IMR-90 (cell line): ENCODE data around the gene PYGB. TPM values are rescaled to one million over a fixed set of nuclear protein-coding genes. Genes with fewer than 3 reads are reported as not detected.

Experiments
- ATAC-seq: fragments of 200-7000 bp; cut with Tn5 transposase; 2 replicates; pipeline ENCODE4 v1.9.1; 2020; ENCODE audit warnings: low read depth, mild to moderate bottlenecking, moderate library complexity
- BruUV-seq: library from RNA; stranded (reverse); fragments of 400-500 nt; replicated peaks from 2 replicates; lab custom pipeline; 2021; lab: Mats Ljungman, UMichigan
- CTCF ChIA-PET: fragments of 300-600 bp; formaldehyde crosslinking; extraction: SDS; loops from one replicate; lab custom pipeline; 2021; ENCODE audit warnings: antibody characterized with exemption; lab: Yijun Ruan, JAX
- POLR2A ChIA-PET: fragments of 300-600 bp; sonication (Branson Sonifier 250); formaldehyde crosslinking; loops from one replicate; lab custom pipeline; 2022; ENCODE audit warnings: antibody characterized with exemption; ENCODE audit not compliant: unreplicated experiment; lab: Charles Lee
- DNase-seq: peaks from one replicate; pipeline ENCODE4 v3.0.0; 2013
- H2AFZ ChIP-seq: replicated peaks from 2 replicates; pipeline ENCODE3; 2013; ENCODE audit warnings: low read length, mild to moderate bottlenecking; ENCODE audit not compliant: poor library complexity
- H2AK5ac ChIP-seq: 2 replicates; pipeline ENCODE4 v1.6.1; 2013; ENCODE audit warnings: low read depth, low read length, inconsistent platforms
- H2AK9ac ChIP-seq: replicated peaks from 2 replicates; pipeline ENCODE3; 2013; ENCODE audit warnings: mild to moderate bottlenecking, low read depth, low read length, moderate library complexity; ENCODE audit not compliant: poor library complexity
- H2BK120ac ChIP-seq: 2 replicates; pipeline ENCODE4 v1.6.1; 2013; ENCODE audit warnings: low read depth, low read length, inconsistent platforms
- H2BK15ac ChIP-seq: 3 replicates; pipeline ENCODE4 v1.6.1; 2013; ENCODE audit warnings: low read depth, low read length, inconsistent platforms
- H2BK20ac ChIP-seq: 2 replicates; pipeline ENCODE4 v1.6.1; 2013; ENCODE audit warnings: low read depth, mild to moderate bottlenecking, inconsistent platforms, low read length, moderate library complexity
- H2BK5ac ChIP-seq: 2 replicates; pipeline ENCODE4 v1.6.1; 2013; ENCODE audit warnings: mild to moderate bottlenecking, low read depth, low read length, inconsistent platforms; ENCODE audit not compliant: poor library complexity, severe bottlenecking
- H3K14ac ChIP-seq: replicated peaks from 2 replicates; pipeline ENCODE4 v1.6.1; 2013; ENCODE audit warnings: low read depth, low read length, inconsistent platforms
- H3K18ac ChIP-seq: 2 replicates; pipeline ENCODE4 v1.6.1; 2013; ENCODE audit warnings: low read depth, low read length, control low read depth
- H3K23ac ChIP-seq: 2 replicates; pipeline ENCODE4 v1.6.1; 2013; ENCODE audit warnings: low read depth, low read length, inconsistent platforms
- H3K27ac ChIP-seq: 2 replicates; pipeline ENCODE4 v1.5.1; 2013; ENCODE audit warnings: mild to moderate bottlenecking, control low read depth, low read length; ENCODE audit not compliant: insufficient read depth
- H3K27me3 ChIP-seq: 2 replicates; pipeline ENCODE4 v1.6.1; 2013; ENCODE audit warnings: low read length; ENCODE audit not compliant: control insufficient read depth, insufficient read depth
- H3K36me3 ChIP-seq: 2 replicates; pipeline ENCODE4 v1.6.1; 2013; ENCODE audit warnings: low read length, mixed read lengths; ENCODE audit not compliant: control insufficient read depth, insufficient read depth
- H3K4ac ChIP-seq: 2 replicates; pipeline ENCODE4 v1.6.1; 2013; ENCODE audit warnings: low read depth, low read length, inconsistent platforms
- H3K4me1 ChIP-seq: 2 replicates; pipeline ENCODE4 v1.6.1; 2013; ENCODE audit warnings: low read length, mixed read lengths; ENCODE audit not compliant: control insufficient read depth, insufficient read depth
- H3K4me2 ChIP-seq: 2 replicates; pipeline ENCODE4 v1.6.1; 2013; ENCODE audit warnings: low read depth, mild to moderate bottlenecking, control low read depth, low read length, moderate library complexity
- H3K4me3 ChIP-seq: 2 replicates; pipeline ENCODE4 v1.5.1; 2013; ENCODE audit warnings: low read depth, mild to moderate bottlenecking, control low read depth, low read length, moderate library complexity; ENCODE audit not compliant: insufficient read depth
- H3K56ac ChIP-seq: 2 replicates; pipeline ENCODE4 v1.6.1; 2013; ENCODE audit warnings: low read length, inconsistent platforms; ENCODE audit not compliant: insufficient read depth; ENCODE audit errors: extremely low read depth
- H3K79me1 ChIP-seq, 2 experiments: 2 replicates each; pipeline ENCODE4 v1.6.1; 2013; ENCODE audit warnings: low read length in 2 of 2, inconsistent platforms in 1 of 2, low read depth in 1 of 2
- H3K9ac ChIP-seq: 2 replicates; pipeline ENCODE4 v1.6.1; 2013; ENCODE audit warnings: low read depth, low read length, control low read depth
- H3K9me1 ChIP-seq: 2 replicates; pipeline ENCODE4 v1.6.1; 2013; ENCODE audit warnings: low read length, inconsistent platforms; ENCODE audit not compliant: insufficient read depth
- H3K9me3 ChIP-seq: 2 replicates; pipeline ENCODE4 v1.6.1; 2013; ENCODE audit warnings: low read length; ENCODE audit not compliant: control insufficient read depth, insufficient read depth
- H4K20me1 ChIP-seq: 2 replicates; pipeline ENCODE4 v1.6.1; 2013; ENCODE audit warnings: low read length, inconsistent platforms; ENCODE audit not compliant: insufficient read depth
- H4K5ac ChIP-seq: 2 replicates; pipeline ENCODE4 v1.6.1; 2013; ENCODE audit warnings: mild to moderate bottlenecking, low read depth, low read length, control low read depth
- H4K8ac ChIP-seq, 2 experiments: 2 replicates each; pipeline ENCODE4 v1.6.1; 2013; ENCODE audit warnings: low read depth in 2 of 2, low read length in 2 of 2, control low read depth in 1 of 2, inconsistent platforms in 1 of 2
- H4K91ac ChIP-seq: 2 replicates; pipeline ENCODE4 v1.6.1; 2013; ENCODE audit warnings: low read depth, low read length, inconsistent platforms; ENCODE audit not compliant: insufficient read depth
- CHD1 ChIP-seq: IDR thresholded peaks from 2 replicates; pipeline ENCODE4 v1.6.1; 2012; ENCODE audit warnings: low read depth, low read length, improper control_type of control experiment
- MAFK ChIP-seq: IDR thresholded peaks from 2 replicates; pipeline ENCODE4 v1.6.1; 2012; ENCODE audit warnings: low read depth, low read length, improper control_type of control experiment
- MXI1 ChIP-seq: IDR thresholded peaks from 2 replicates; pipeline ENCODE4 v1.6.1; 2012; ENCODE audit warnings: low read depth, mild to moderate bottlenecking, low read length, moderate library complexity, borderline replicate concordance
- POLR2A ChIP-seq: IDR thresholded peaks from 2 replicates; pipeline ENCODE4 v1.6.1; 2012; ENCODE audit warnings: mild to moderate bottlenecking, low read depth, low read length
- RFX5 ChIP-seq: IDR thresholded peaks from 2 replicates; pipeline ENCODE4 v1.8.0; 2012; ENCODE audit warnings: low read depth, mild to moderate bottlenecking, low read length, moderate library complexity
- USF2 ChIP-seq: fragments of 150-350 bp; IDR thresholded peaks from 2 replicates; pipeline ENCODE4 v1.6.1; 2017; ENCODE audit warnings: mild to moderate bottlenecking, antibody characterized with exemption, low read length, low read depth
- WGBS, 2 experiments: methylation state at CpG; one replicate each; pipeline versions ENCODE4 v1.1.5 to v1.1.7; 2013; ENCODE audit warnings: missing lambda C conversion rate in 2 of 2; ENCODE audit not compliant: insufficient read length in 1 of 2; ENCODE audit errors: extremely low coverage in 2 of 2; 5-methylcytosine and 5-hydroxymethylcytosine counted together
- dilution Hi-C: fragments of 300-500 bp; cut with HindIII; formaldehyde crosslinking; loops from one replicate; pipeline ENCODE4 v1.14.3; 2018; ENCODE audit warnings: low sequenced_read_pairs; ENCODE audit not compliant: unreplicated experiment
- in situ Hi-C: fragments of 300-500 bp; cut with MboI; formaldehyde crosslinking; loops from 3 replicates; pipeline ENCODE4 v1.14.3; 2019; ENCODE audit warnings: low sequenced_read_pairs, inconsistent platforms, mixed read lengths
- intact Hi-C: fragments of 100-400 bp; cut with micrococcal nuclease; formaldehyde crosslinking; loops from 2 replicates; pipeline ENCODE4 v1.10.0; 2022
- polyA plus RNA-seq, 3 experiments: library from polyadenylated mRNA; depleted of rRNA; stranded (reverse); fragments of >200 nt; gene quantifications; 2 replicates each; pipeline ENCODE4 v1.2.3, GENCODE V29; 2012; ENCODE audit warnings: low replicate concordance in 1 of 3
- total RNA-seq: library from RNA; depleted of rRNA; stranded (reverse); fragments of >200 nt; gene quantifications from 2 replicates; pipeline ENCODE4 v1.2.3, GENCODE V29; 2012

PYGB gene
- total and polyA plus RNA-seq, 2 of the 4 experiments (the other 2 are of a cell fraction) = 72.4 to 83.1 TPM

- TF ChIP-seq POLR2A = no peak
These were observed 43.7 kb downstream of the PYGB start (continued) for GRCh38 chr20:25291432-25292133.

GRCh38 chr20:25292176-25292891 lies 44.4 kb downstream of the PYGB start:
- POLR2A ChIA-PET = no interaction called here
- no peak for ATAC-seq

More at GRCh38 chr20:25292176-25292891, 44.4 kb downstream of the PYGB start:
- H3K9me1 ChIP-seq = no peaks in the 10 kb centered on the region; the same call in 1 of the 2 replicates
- H2BK20ac ChIP-seq = no peak overlapping the region
- H4K8ac ChIP-seq = no peak overlapping the region
- dilution Hi-C loops (no loop called here), intact Hi-C loops (no loop called here), in situ Hi-C loops (loop anchor here (10.0 kb wide), 1 partner anchor 98 kb away; the partner anchor contains the start of gene ENTPD6)
- H2BK120ac ChIP-seq = no peak overlapping the region
- H3K36me3 ChIP-seq = peaks cover 53% of the 10 kb centered on the region
- 0 out of 2 replicates have a peak, but pooled peaks cover 7% of the 10 kb centered on the region for H4K20me1 ChIP-seq
- H3K9me3 ChIP-seq = no peaks in the 10 kb centered on the region
- WGBS, 2 experiments = 92% methylated on average over 15 of the region's 35 CpGs; no CpG with 5 or more reads in 1 of the 2 experiments
- H3K27ac ChIP-seq = no peak overlapping the region
- TF ChIP-seq USF2 = no peak
- no peak for TF ChIP-seq MAFK
- no peak for TF ChIP-seq MXI1
- TF ChIP-seq CHD1 = no peak
- no peak for TF ChIP-seq RFX5
- no peak overlapping the region for H3K18ac ChIP-seq
- no peak overlapping the region for H2BK15ac ChIP-seq
- H3K4me1 ChIP-seq = peaks cover 6% of the 10 kb centered on the region
- H3K23ac ChIP-seq = no peak overlapping the region
- DNase-seq = no peak
- CTCF ChIA-PET = no interaction called here
- no peak overlapping the region for H4K91ac ChIP-seq
- H3K4ac ChIP-seq = no peak overlapping the region
- H2BK5ac ChIP-seq = no peak overlapping the region
- no peaks in the 10 kb centered on the region for H3K27me3 ChIP-seq
- H2AK9ac ChIP-seq = no peak overlapping the region
- no peak overlapping the region for H2AK5ac ChIP-seq
- peaks cover 0 to 13% of the 10 kb centered on the region in 2 experiments; a peak in 1 of 4 replicates for H3K79me1 ChIP-seq
- no peak overlapping the region for H3K4me2 ChIP-seq
- H2AFZ ChIP-seq = no peak overlapping the region
- H3K4me3 ChIP-seq = no peak overlapping the region
- H3K14ac ChIP-seq = no peak overlapping the region
- H3K9ac ChIP-seq = no peak overlapping the region
- no peak overlapping the region for H3K56ac ChIP-seq
- H4K5ac ChIP-seq = no peak overlapping the region
- BruUV-seq = no TSS peak
